Naive thymus-derived CD4-positive, alpha-beta T cell (primary cell): ENCODE data around the gene STAT5B. TPM values are rescaled to one million over a fixed set of nuclear protein-coding genes. Genes with fewer than 3 reads are reported as not detected.

Experiments
- ATAC-seq: fragments of 150-1000 bp; cut with Tn5 transposase; 2 replicates; pipeline ENCODE4 v1.10.0; 2021; ENCODE audit warnings: mild to moderate bottlenecking, moderate library complexity
- CTCF ChIA-PET: fragments of 350-600 bp; sonication (Branson Sonifier 250); formaldehyde crosslinking; loops from one replicate; lab custom pipeline; 2021; ENCODE audit warnings: antibody characterized with exemption; lab: Charles Lee
- POLR2A ChIA-PET: fragments of 350-600 bp; sonication (Branson Sonifier 250); formaldehyde crosslinking; loops from one replicate; lab custom pipeline; 2021; ENCODE audit warnings: antibody characterized with exemption, inconsistent platforms; lab: Charles Lee
- DNase-seq, 9 donors: peaks; one replicate each; pipeline versions ENCODE4 v3.0.0 to v3.0.0-alpha.2; 2020 to 2022; ENCODE audit warnings: mixed read lengths in 1 of 9
- H3K27ac ChIP-seq: one replicate; pipeline ENCODE4 v1.7.0; 2013; ENCODE audit warnings: mild to moderate bottlenecking, low read depth, low read length, moderate library complexity
- H3K27me3 ChIP-seq, 2 donors: one replicate each; pipeline ENCODE4 v1.7.0; 2013; ENCODE audit warnings: low read length in 2 of 2, mild to moderate bottlenecking in 2 of 2, moderate library complexity in 2 of 2; ENCODE audit not compliant: control insufficient read depth in 2 of 2, insufficient read depth in 2 of 2
- H3K36me3 ChIP-seq, 3 experiments: 1 replicate in 2 of 3; 2 replicates in 1 of 3; pipeline ENCODE4 v1.7.0; 2013; ENCODE audit warnings: low read length in 3 of 3, mild to moderate bottlenecking in 3 of 3, moderate library complexity in 1 of 3; ENCODE audit not compliant: insufficient read depth in 3 of 3, control insufficient read depth in 2 of 3
- H3K4me1 ChIP-seq, 2 donors: one replicate each; pipeline ENCODE4 v1.7.0; 2013; ENCODE audit warnings: low read length in 2 of 2, mild to moderate bottlenecking in 2 of 2, moderate library complexity in 1 of 2; ENCODE audit not compliant: control insufficient read depth in 2 of 2, insufficient read depth in 2 of 2
- H3K4me3 ChIP-seq: 2 replicates; pipeline ENCODE4 v1.7.0; 2013; ENCODE audit warnings: mild to moderate bottlenecking, low read length
- H3K9me3 ChIP-seq, 3 experiments: 1 replicate in 2 of 3; 2 replicates in 1 of 3; pipeline ENCODE4 v1.7.0; 2013; ENCODE audit warnings: low read length in 3 of 3; ENCODE audit not compliant: control insufficient read depth in 2 of 3
- H3K27ac Mint-ChIP-seq, 9 donors: one replicate each; pipeline ENCODE4 v1.8.0; 2020 to 2022; ENCODE audit warnings: mixed read lengths in 9 of 9, mild to moderate bottlenecking in 8 of 9, moderate library complexity in 5 of 9, inconsistent platforms in 2 of 9
- H3K27me3 Mint-ChIP-seq, 5 donors: one replicate each; pipeline ENCODE4 v1.8.0; 2021 to 2022; ENCODE audit warnings: mixed read lengths in 5 of 5, mild to moderate bottlenecking in 1 of 5
- H3K36me3 Mint-ChIP-seq, 5 donors: one replicate each; pipeline ENCODE4 v1.8.0; 2020 to 2022; ENCODE audit warnings: mixed read lengths in 5 of 5, mild to moderate bottlenecking in 3 of 5, inconsistent platforms in 1 of 5
- H3K4me1 Mint-ChIP-seq, 7 donors: one replicate each; pipeline ENCODE4 v1.8.0; 2020 to 2022; ENCODE audit warnings: mixed read lengths in 7 of 7, mild to moderate bottlenecking in 3 of 7, inconsistent platforms in 1 of 7
- H3K4me3 Mint-ChIP-seq, 10 donors: one replicate each; pipeline ENCODE4 v1.8.0; 2020 to 2022; ENCODE audit warnings: mild to moderate bottlenecking in 10 of 10, mixed read lengths in 10 of 10, moderate library complexity in 6 of 10, inconsistent platforms in 2 of 10
- H3K9me3 Mint-ChIP-seq, 11 donors: one replicate each; pipeline ENCODE4 v1.8.0; 2020 to 2022; ENCODE audit warnings: mixed read lengths in 11 of 11, mild to moderate bottlenecking in 4 of 11, inconsistent platforms in 1 of 11, moderate library complexity in 1 of 11
- intact Hi-C, 2 donors: fragments of 100-400 bp; cut with micrococcal nuclease; formaldehyde crosslinking; loops; one replicate each; pipeline ENCODE4 v1.15.1; 2023
- polyA plus RNA-seq, 2 donors: library from polyadenylated mRNA; unstranded; fragments of 300-500 nt; fragmentation: Illumina TruSeq; gene quantifications; one replicate each; pipeline ENCODE4 v1.2.3, GENCODE V29; 2021
- total RNA-seq, 6 experiments: library from RNA in 5 of 6; stranded (reverse) in 5 of 6; gene quantifications; 1 replicate in 5 of 6; 2 replicates in 1 of 6; pipeline ENCODE4 v1.2.3 and lab custom pipeline; 2021 to 2026

Gene STAT5B
- 100 to 1,000 TPM; 143 to 192 (median 183) TPM for total RNA-seq
- 100 to 1,000 TPM in 1 of 2 donors, 10 to 100 TPM in 1; 98.0 to 135 TPM for polyA plus RNA-seq
- 376 reads per million, percentile 97 among the genes with 10 or more reads in this experiment for total RNA-seq (lab: John Stamatoyannopoulos, UW)

- Mint-ChIP-seq H3K4me3 (peak within 1 kb of the TSS; percentile 95 to 100 (median 98)), H3K27ac (peak within 1 kb of the TSS; percentile 91 to 99 (median 97)), H3K27me3 (no peaks in the 10 kb centered on the region), H3K36me3 (peaks cover 0 to 10% (median 4%) of the 10 kb centered on the region in 5 donors), H3K4me1 (peaks cover 34 to 56% (median 50%) of the 10 kb centered on the region in 7 donors), H3K9me3 (peaks cover 0 to 2% (median 0%) of the 10 kb centered on the region in 11 donors)
- Histone ChIP-seq H3K4me1 (peaks cover 30 to 32% of the 10 kb centered on the region in 2 donors), H3K27ac (peak within 1 kb of the TSS; percentile 90), H3K36me3 (peaks cover 0 to 4% (median 0%) of the 10 kb centered on the region in 3 experiments), H3K27me3 (no peaks in the 10 kb centered on the region), H3K4me3 (peak within 1 kb of the TSS; percentile 93), H3K9me3 (no peaks in the 10 kb centered on the region)
- ChIA-PET CTCF (interaction anchor here (0.8 to 3.6 kb wide), 3 partner anchors 22 to 53 kb away, joined by 3 to 20 read pairs (median 18); no protein-coding TSS in a partner anchor), POLR2A (interaction anchor here (1.2 to 18.1 kb wide), 8 partner anchors 12 to 259 kb away, joined by 4 to 321 read pairs (median 10); partner anchors contain the start of genes DNAJC7, GHDC and STAT5A)
- ATAC-seq (peak; percentile 84), DNase-seq (peak in 8 of 9 donors; percentile 52 to 82 (median 73))
- intact Hi-C loops, result loop anchor here (1.0 kb wide), 2 partner anchors 11 to 54 kb away; no protein-coding TSS in a partner anchor
Measured at GRCh38 chr17:42276359-42276608, at the start of gene STAT5B. STAT5B (minus strand) TSS chr17:42276391; CDS start chr17:42232127, 44,264 bp downstream.

DNA sequence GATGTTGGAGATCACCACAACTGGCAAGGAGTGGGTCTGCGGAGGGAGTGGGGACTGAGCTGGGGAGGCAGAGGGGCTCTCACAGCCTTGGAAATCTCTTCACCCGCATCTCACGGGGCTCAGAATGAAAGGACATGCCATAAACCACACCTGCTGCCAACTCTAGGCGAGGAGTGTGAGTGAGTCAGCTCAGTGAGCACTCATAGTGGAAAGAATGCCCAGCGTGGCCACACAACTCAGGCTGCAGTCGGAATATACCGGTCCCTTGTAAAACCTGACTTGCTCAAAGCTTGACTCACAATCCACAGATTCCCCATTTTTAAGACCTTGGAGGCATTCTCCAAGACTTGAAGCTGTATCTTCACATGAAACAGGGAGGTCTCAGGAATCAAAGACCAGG lies 48.8 kb upstream of the STAT5B start:
- CTCF ChIA-PET, result interaction anchor here (0.8 to 16.1 kb wide), 7 partner anchors 9 to 190 kb away, joined by 3 to 264 read pairs (median 4); partner anchors contain the start of gene STAT3
- Mint-ChIP-seq H3K4me3 (no peak overlapping the region), H3K36me3 (peaks cover 5 to 44% (median 22%) of the 10 kb centered on the region in 5 donors), H3K27me3 (no peaks in the 10 kb centered on the region), H3K27ac (peak overlapping the region in 2 of 9 donors; percentile 58 to 63), H3K9me3 (no peaks in the 10 kb centered on the region), H3K4me1 (peaks cover 12 to 41% (median 25%) of the 10 kb centered on the region in 7 donors)
- POLR2A ChIA-PET, result interaction anchor here (0.6 kb wide), 1 partner anchor 136 kb away, joined by 3 read pairs; no protein-coding TSS in a partner anchor
- Histone ChIP-seq H3K4me1 (peaks cover 0 to 13% of the 10 kb centered on the region in 2 donors), H3K36me3 (peaks cover 12 to 68% (median 24%) of the 10 kb centered on the region in 3 experiments), H3K27ac (no peak overlapping the region), H3K9me3 (no peaks in the 10 kb centered on the region), H3K4me3 (no peak overlapping the region), H3K27me3 (no peaks in the 10 kb centered on the region)
- DNase-seq (no peak), ATAC-seq (no peak)
- intact Hi-C loops, result no loop called here

DNA sequence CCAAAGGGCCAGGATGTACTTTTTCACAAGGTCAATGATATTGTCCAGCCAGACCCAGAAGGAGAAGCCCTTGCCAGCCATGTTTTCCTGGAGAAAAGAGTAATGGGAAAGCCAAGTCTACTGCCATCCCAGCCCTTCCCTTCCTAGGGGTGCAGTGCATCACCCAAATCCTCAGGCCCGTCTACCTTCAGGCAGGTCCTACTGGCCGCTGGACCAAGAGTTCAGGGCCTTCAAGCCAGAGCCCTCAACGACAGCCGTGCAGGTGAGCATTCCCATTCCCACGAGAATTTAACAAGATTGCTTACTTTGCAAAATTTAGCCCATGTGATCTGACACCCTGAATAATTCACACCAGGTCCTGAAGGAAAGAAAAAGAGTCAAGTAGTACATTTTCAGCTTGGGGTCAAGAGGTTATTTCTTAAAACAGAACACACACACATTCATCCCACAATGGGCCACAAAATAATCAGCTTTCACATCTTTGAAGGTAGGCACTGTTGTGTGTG lies 47.1 kb upstream of the STAT5B start:
- peak overlapping the region; percentile 40 for H3K27ac ChIP-seq
- no peaks in the 10 kb centered on the region for H3K9me3 ChIP-seq
- no peaks in the 10 kb centered on the region for H3K27me3 ChIP-seq
- H3K27me3 Mint-ChIP-seq, result no peaks in the 10 kb centered on the region
- no peaks in the 10 kb centered on the region for H3K9me3 Mint-ChIP-seq
- H3K4me3 ChIP-seq, result no peak overlapping the region
- POLR2A ChIA-PET, result interaction anchor here (0.6 to 4.0 kb wide), 9 partner anchors 12 to 207 kb away, joined by 3 to 34 read pairs (median 4); partner anchors contain the start of genes STAT3 and STAT5B
- peak overlapping the region; percentile 42 to 91 (median 80) for H3K27ac Mint-ChIP-seq
- intact Hi-C loops, result loop anchor here (1.0 to 2.0 kb wide), 8 partner anchors 11 to 203 kb away; partner anchors contain the start of gene STAT3 (in 1 of the 2)
- H3K4me3 Mint-ChIP-seq, result peak overlapping the region in 4 of 10 donors; percentile 16 to 45 (median 18)
- H3K36me3 ChIP-seq, result peaks cover 0 to 54% (median 20%) of the 10 kb centered on the region in 3 experiments
- CTCF ChIA-PET, result interaction anchor here (0.6 to 16.1 kb wide), 13 partner anchors 11 to 241 kb away, joined by 3 to 264 read pairs (median 5); no protein-coding TSS in a partner anchor
- ATAC-seq (no peak), DNase-seq (no peak)
- peaks cover 18 to 52% (median 42%) of the 10 kb centered on the region in 7 donors for H3K4me1 Mint-ChIP-seq
- H3K4me1 ChIP-seq, result peaks cover 3 to 23% of the 10 kb centered on the region in 2 donors
- H3K36me3 Mint-ChIP-seq, result peaks cover 10 to 49% (median 22%) of the 10 kb centered on the region in 5 donors

DNA sequence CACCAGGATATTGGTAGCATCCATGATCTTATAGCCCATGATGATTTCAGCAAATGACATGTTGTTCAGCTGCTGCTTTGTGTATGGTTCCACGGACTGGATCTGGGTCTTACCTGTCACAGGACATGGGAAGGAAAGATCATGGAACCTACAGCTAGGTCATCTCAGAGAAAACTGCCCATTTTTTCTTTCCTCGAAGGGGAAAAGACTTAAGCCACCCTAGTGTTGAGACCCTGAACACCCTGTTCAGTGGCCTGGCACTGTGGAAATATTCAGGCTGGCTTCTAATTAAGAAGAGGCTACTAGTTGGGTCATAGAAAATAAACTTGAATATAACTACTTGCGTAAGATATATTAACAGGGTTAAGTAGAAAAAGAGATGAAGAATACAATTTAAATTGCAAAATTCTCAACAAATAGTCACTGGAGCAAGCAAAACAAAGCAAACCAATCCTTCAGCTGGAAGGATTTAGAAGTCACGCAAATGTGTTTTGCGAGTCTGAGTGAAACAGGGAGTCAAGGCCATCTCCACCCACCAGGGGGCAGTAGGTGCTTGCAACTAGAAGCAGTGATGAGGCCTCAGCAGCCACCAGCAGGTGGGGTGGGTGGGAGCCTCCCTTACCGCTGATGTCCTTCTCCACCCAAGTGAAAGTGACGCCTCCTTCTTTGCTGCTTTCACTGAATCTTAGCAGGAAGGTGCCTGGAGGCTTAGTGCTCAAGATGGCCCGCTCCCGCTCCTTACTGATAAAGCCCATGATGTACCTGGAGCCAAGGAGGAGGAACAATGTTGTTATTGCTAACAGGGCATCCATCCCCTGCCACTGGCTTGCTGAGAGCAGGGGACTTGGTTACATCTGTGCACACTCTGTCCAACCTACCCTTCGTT lies 46.4 kb upstream of the STAT5B start:
- DNase-seq (peak; percentile 80 to 95 (median 93)), ATAC-seq (peak; percentile 100)
- no peaks in the 10 kb centered on the region for H3K27me3 ChIP-seq
- ChIA-PET POLR2A (interaction anchor here (0.7 to 4.0 kb wide), 8 partner anchors 11 to 202 kb away, joined by 3 to 34 read pairs (median 4); partner anchors contain the start of gene STAT5B), CTCF (interaction anchor here (0.6 to 16.1 kb wide), 17 partner anchors 11 to 1799 kb away, joined by 3 to 264 read pairs (median 4); no protein-coding TSS in a partner anchor)
- intact Hi-C loops, result loop anchor here (1.0 to 2.0 kb wide), 11 partner anchors 8 to 205 kb away; partner anchors contain the start of gene STAT3 (in 2 of the 2)
- H3K27me3 Mint-ChIP-seq, result no peaks in the 10 kb centered on the region
- H3K4me1 Mint-ChIP-seq, result peaks cover 19 to 55% (median 43%) of the 10 kb centered on the region in 7 donors
- peaks cover 10 to 49% (median 22%) of the 10 kb centered on the region in 5 donors for H3K36me3 Mint-ChIP-seq
- no peaks in the 10 kb centered on the region for H3K9me3 ChIP-seq
- peaks cover 0 to 58% (median 20%) of the 10 kb centered on the region in 3 experiments for H3K36me3 ChIP-seq
- H3K27ac ChIP-seq, result peak overlapping the region; percentile 40
- peak overlapping the region; percentile 42 to 91 (median 80) for H3K27ac Mint-ChIP-seq
- H3K4me1 ChIP-seq, result peaks cover 3 to 23% of the 10 kb centered on the region in 2 donors
- peak overlapping the region in 3 of 10 donors; percentile 19 to 45 (median 27) for H3K4me3 Mint-ChIP-seq
- no peaks in the 10 kb centered on the region for H3K9me3 Mint-ChIP-seq
- H3K4me3 ChIP-seq, result no peak overlapping the region

DNA sequence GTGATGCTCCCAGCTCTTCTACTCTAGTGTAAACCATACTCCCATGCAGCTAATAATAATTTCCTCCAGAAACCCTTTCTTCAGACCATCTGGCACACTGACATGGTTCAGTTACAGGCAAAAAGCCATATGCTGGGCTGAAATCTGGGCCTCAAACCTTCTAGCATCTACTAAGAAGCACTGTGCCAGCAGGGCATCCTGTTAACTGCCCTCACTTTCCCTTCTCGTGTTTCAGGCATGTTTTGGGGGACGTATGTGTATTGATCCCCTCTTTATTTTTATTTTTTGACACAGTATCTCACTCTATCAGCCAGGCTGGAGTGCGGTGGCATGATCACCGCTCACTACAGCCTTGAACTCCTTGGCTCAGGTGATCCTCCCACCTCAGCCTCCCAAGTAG lies 45.4 kb upstream of the STAT5B start:
- Histone ChIP-seq H3K27me3 (no peaks in the 10 kb centered on the region), H3K4me3 (no peak overlapping the region), H3K36me3 (peaks cover 0 to 57% (median 19%) of the 10 kb centered on the region in 3 experiments), H3K9me3 (no peaks in the 10 kb centered on the region), H3K4me1 (peaks cover 3 to 30% of the 10 kb centered on the region in 2 donors), H3K27ac (no peak overlapping the region)
- H3K4me3 Mint-ChIP-seq, result peak overlapping the region in 1 of 10 donors; percentile 31
- H3K27me3 Mint-ChIP-seq, result no peaks in the 10 kb centered on the region
- no peaks in the 10 kb centered on the region for H3K9me3 Mint-ChIP-seq
- DNase-seq, result no peak
- H3K36me3 Mint-ChIP-seq, result peaks cover 5 to 53% (median 18%) of the 10 kb centered on the region in 5 donors
- ATAC-seq, result no peak
- POLR2A ChIA-PET, result interaction anchor here (0.7 to 4.0 kb wide), 10 partner anchors 10 to 215 kb away, joined by 3 to 34 read pairs (median 4); partner anchors contain the start of genes HSPB9, NAGLU, STAT3 and STAT5A
- H3K4me1 Mint-ChIP-seq, result peaks cover 23 to 66% (median 54%) of the 10 kb centered on the region in 7 donors
- CTCF ChIA-PET, result interaction anchor here (0.6 to 16.1 kb wide), 15 partner anchors 10 to 206 kb away, joined by 3 to 264 read pairs (median 3); no protein-coding TSS in a partner anchor
- H3K27ac Mint-ChIP-seq, result peak overlapping the region; percentile 34 to 92 (median 75)
- intact Hi-C loops, result no loop called here
